ENCODE results near the gene IMPDH1. TPM values are rescaled to one million over a fixed set of nuclear protein-coding genes. Genes with fewer than 3 reads are reported as not detected.
A peak's percentile ranks its signal among the peaks of the same experiment; 100 is the strongest.

Gene IMPDH1
- total RNA-seq, 2 donors from 2014 or later, result 48.2 to 91.6 TPM

DNA sequence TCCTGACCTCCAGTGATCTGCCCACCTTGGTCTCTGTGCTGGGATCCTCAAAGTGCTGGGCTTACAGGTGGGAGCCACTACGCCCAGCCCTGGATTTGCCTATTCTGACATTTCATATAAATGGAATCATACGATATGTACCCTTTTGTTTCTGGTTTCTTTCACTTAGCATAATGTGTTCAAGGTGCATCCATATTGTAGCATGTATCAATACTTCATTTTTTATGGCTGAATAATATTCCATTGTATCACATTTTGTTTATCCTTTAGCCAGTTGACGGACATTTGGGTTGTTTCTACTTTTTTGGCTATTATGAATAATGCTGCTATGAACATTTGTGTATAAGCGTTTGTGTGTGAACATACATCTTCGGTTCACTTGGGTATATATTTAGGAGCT, 41.1 kb upstream of the IMPDH1 start:
- Histone ChIP-seq H3K27ac (peak overlapping the region in 1 of 2 donors; percentile 36), H3K4me1 (replicated peaks) (no peaks in the 10 kb centered on the region), H3K36me3 (no peaks in the 10 kb centered on the region), H3K4me3 (no peak overlapping the region), H3K27me3 (replicated peaks; ENCODE audit: insufficient read depth) (no peaks in the 10 kb centered on the region), H3K9me3 (no peaks in the 10 kb centered on the region)
- 92% methylated on average over 5 of the region's 5 CpGs for WGBS
- no peak for DNase-seq (ENCODE audit: low spot score)
- TF ChIP-seq POLR2AphosphoS5 (IDR thresholded peaks at IDR 0.05) (no peak), POLR2A (IDR thresholded peaks at IDR 0.05) (no peak)
- TF ChIP-seq, protein P1, sequence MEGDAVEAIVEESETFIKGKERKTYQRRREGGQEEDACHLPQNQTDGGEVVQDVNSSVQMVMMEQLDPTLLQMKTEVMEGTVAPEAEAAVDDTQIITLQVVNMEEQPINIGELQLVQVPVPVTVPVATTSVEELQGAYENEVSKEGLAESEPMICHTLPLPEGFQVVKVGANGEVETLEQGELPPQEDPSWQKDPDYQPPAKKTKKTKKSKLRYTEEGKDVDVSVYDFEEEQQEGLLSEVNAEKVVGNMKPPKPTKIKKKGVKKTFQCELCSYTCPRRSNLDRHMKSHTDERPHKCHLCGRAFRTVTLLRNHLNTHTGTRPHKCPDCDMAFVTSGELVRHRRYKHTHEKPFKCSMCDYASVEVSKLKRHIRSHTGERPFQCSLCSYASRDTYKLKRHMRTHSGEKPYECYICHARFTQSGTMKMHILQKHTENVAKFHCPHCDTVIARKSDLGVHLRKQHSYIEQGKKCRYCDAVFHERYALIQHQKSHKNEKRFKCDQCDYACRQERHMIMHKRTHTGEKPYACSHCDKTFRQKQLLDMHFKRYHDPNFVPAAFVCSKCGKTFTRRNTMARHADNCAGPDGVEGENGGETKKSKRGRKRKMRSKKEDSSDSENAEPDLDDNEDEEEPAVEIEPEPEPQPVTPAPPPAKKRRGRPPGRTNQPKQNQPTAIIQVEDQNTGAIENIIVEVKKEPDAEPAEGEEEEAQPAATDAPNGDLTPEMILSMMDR (IDR thresholded peaks at IDR 0.05), result no peak
- intact Hi-C loops (cut with DNase I), result loop anchor here (10.0 kb wide), 1 partner anchor 46 kb away; the partner anchor contains the start of gene IMPDH1

DNA sequence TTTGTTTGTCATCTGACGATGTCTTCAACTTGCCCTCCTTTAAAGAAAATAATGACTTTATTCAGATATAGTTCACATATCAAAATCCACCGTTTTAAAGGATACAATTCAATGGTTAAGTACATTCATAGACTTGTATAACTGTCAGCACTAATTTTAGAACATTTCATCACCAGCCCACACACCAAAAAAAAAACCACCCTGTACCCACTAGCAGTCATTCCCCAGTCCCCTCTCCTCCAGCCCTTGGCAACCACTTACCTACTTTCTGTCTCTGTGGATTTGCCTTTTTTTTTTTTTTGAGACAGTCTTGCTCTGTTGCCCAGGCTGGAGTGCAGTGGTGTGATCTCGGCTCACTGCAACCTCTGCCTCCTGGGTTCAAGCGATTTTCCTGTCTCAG, 40.6 kb upstream of the IMPDH1 start:
- no peak overlapping the region for H3K4me3 ChIP-seq
- peak overlapping the region in 1 of 2 donors; percentile 36 for H3K27ac ChIP-seq
- intact Hi-C loops (cut with DNase I), result loop anchor here (10.0 kb wide), 1 partner anchor 46 kb away; the partner anchor contains the start of gene IMPDH1
- no peak for TF ChIP-seq POLR2AphosphoS5 (IDR thresholded peaks at IDR 0.05)
- TF ChIP-seq, protein P1 (IDR thresholded peaks at IDR 0.05), result no peak
- no peak for TF ChIP-seq POLR2A (IDR thresholded peaks at IDR 0.05)
- DNase-seq (ENCODE audit: low spot score), result no peak
- no peaks in the 10 kb centered on the region for H3K36me3 ChIP-seq
- 57% methylated on average over 4 of the region's 4 CpGs for WGBS
- H3K9me3 ChIP-seq, result no peaks in the 10 kb centered on the region
- H3K27me3 ChIP-seq (replicated peaks; ENCODE audit: insufficient read depth), result no peaks in the 10 kb centered on the region
- H3K4me1 ChIP-seq (replicated peaks), result no peaks in the 10 kb centered on the region

DNA sequence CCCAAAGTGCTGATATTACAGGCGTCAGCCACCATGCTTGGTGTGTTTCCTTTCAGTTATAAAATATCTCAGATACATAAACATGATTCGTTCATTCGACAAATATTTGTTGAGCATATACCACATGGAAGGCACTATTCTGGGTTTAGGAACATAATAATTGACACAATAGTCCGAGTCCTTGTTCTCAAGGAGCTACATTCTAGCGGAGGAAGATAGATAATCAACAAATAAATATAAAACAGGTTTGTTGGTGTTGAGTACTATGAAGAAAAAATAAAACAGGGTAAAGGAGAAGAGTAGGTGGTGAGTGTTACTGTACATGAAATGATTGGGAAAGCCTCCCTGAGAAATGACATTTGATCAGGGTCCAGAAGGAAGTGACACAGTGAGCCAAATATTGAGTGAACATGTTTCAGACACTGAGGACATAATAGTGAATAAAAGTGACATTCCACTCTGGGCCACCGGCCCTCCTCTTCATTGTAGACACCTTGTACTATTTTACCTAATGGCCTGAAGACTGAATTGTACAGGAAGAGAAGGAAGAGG, 39.0 kb upstream of the IMPDH1 start:
- intact Hi-C loops (cut with DNase I), result no loop called here
- H3K27me3 ChIP-seq (replicated peaks; ENCODE audit: insufficient read depth), result no peaks in the 10 kb centered on the region
- H3K36me3 ChIP-seq, result no peaks in the 10 kb centered on the region
- DNase-seq (ENCODE audit: low spot score), result no peak
- H3K4me1 ChIP-seq (replicated peaks), result no peaks in the 10 kb centered on the region
- no peak overlapping the region for H3K27ac ChIP-seq
- H3K9me3 ChIP-seq, result no peaks in the 10 kb centered on the region
- TF ChIP-seq, protein P1 (IDR thresholded peaks at IDR 0.05), result no peak
- TF ChIP-seq POLR2AphosphoS5 (IDR thresholded peaks at IDR 0.05), result no peak
- TF ChIP-seq POLR2A (IDR thresholded peaks at IDR 0.05), result no peak
- no peak overlapping the region for H3K4me3 ChIP-seq
- WGBS, result 72% methylated on average over 6 of the region's 6 CpGs

DNA sequence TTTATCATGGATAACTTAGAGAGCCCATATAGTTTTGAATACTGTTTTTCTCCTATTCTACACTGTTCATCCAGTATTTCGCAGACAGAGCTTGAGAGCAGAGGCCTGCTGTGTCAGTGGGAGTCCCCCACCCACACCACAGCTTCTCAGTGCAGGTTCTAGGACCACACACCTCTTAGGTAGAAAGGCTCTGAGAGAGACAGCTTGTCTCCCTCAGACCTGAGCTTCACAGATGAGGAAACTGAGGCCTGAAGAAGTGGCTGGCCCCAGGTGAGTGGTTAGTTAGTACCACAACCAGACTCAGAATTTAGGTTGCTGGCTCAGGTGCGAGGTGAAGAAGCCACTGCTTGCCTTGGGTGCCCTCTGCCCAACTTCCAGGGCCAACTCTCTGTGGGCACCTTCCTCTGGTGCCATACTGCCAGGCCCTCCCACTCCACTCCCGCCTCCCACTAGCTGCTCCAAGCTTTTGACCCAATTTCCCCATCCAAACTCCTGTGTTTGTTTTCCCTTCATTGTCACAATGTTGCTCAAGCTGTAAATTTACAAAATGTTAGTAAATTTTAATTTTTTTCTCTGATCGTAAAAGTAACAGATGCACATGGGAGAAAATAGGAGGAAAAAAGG, 38.3 kb upstream of the IMPDH1 start:
- Histone ChIP-seq H3K36me3 (no peaks in the 10 kb centered on the region), H3K4me3 (no peak overlapping the region), H3K9me3 (no peaks in the 10 kb centered on the region), H3K27me3 (replicated peaks; ENCODE audit: insufficient read depth) (no peaks in the 10 kb centered on the region), H3K4me1 (replicated peaks) (no peaks in the 10 kb centered on the region), H3K27ac (no peak overlapping the region)
- TF ChIP-seq, protein P1 (IDR thresholded peaks at IDR 0.05), result no peak
- TF ChIP-seq POLR2A (IDR thresholded peaks at IDR 0.05), result no peak
- TF ChIP-seq POLR2AphosphoS5 (IDR thresholded peaks at IDR 0.05), result no peak
- WGBS, result 93% methylated on average over 3 of the region's 4 CpGs
- intact Hi-C loops (cut with DNase I), result no loop called here
- DNase-seq (ENCODE audit: low spot score), result no peak

DNA sequence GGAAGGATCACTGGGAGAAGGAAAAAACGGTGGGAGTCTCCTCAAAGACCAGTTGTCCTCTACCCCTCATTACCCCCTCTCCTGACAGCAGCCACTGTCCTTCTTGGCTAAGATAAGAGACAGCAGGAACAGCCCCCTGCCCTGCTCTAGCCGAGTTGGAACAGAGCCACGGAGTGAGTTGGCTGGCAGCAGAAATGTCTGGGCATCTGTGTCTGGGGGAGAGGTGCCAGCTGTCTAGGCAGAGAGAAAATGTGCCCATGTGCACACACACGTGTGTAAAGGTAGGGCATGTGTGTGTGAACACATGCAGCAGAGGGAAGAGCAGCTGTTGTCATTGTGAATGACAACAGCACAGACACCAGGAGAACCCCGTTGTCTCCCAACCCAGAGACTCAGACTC, 36.5 kb upstream of the IMPDH1 start:
- Histone ChIP-seq H3K9me3 (no peaks in the 10 kb centered on the region), H3K4me1 (replicated peaks) (no peaks in the 10 kb centered on the region), H3K27me3 (replicated peaks; ENCODE audit: insufficient read depth) (no peaks in the 10 kb centered on the region), H3K27ac (no peak overlapping the region), H3K36me3 (no peaks in the 10 kb centered on the region), H3K4me3 (no peak overlapping the region)
- no peak for TF ChIP-seq POLR2A (IDR thresholded peaks at IDR 0.05)
- no peak for TF ChIP-seq POLR2AphosphoS5 (IDR thresholded peaks at IDR 0.05)
- TF ChIP-seq, protein P1 (IDR thresholded peaks at IDR 0.05), result no peak
- DNase-seq (ENCODE audit: low spot score), result no peak
- intact Hi-C loops (cut with DNase I), result no loop called here
- WGBS, result 30% methylated on average over 5 of the region's 5 CpGs
